Activated T-cell treated with anti-CD3 and anti-CD28 coated beads for 4 hours (primary cell): ENCODE measurements around the gene GBA3.

Experiments
- DNase-seq: peaks from one replicate; pipeline ENCODE4 v3.0.0-alpha.2; 2020

The GBA3 gene

DNA sequence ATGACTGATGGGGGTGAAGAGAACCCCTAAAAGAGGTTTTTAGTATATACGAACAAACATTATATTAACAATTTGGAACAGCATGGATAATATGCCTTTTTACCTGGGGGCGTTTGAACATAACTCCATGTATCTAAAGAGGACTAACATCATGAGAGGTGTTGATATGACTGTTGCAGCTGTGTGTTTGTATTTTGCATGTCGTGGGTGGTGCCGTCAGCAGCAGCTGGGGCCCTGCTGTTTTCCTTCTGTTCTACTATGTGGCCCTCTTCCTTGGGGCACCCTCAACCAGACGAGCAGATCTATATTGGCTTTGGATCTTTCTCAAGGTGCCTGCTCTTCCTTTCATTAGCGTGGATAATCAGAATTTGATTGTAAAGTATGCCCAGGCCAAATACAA is 11.2 kb downstream of the GBA3 start:
- no peak for DNase-seq

DNA sequence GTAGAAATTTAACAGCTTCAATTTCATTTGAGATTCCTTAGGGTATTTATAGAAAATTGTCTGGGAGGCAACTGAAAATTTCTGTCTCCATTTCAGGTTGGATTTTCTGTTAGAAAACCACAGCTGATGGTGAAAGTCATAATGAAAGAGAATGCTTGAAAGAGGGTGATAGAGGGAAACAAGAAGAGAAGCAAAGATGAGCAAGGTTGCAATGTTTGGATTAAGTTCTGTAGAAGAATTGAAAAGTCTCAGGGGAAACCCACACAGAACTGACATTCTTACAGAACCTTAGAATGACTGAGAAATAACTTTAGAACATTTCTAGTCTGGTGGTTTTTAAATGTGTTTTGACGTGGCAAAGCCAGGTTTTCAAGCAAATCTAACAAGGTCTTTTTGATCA is 14.7 kb downstream of the GBA3 start:
- DNase-seq, result no peak

DNA sequence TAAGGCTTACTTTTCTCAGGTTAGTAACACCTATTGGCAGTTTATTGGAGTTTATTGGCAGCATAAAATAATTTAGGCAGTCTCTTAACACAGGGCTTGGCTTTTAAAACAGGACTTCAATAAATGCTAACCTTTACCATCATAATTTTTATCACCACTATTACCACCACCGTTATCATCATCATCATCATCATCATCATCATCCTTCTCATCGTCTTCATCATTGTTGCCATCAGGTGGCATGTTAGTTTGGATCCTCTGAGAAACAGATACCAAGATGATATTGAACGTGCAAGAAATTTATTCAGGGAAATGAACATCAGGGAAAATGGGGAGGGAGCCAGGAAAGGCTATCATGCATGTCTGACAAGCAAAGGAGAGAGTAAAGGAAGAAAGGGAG is 16.2 kb downstream of the GBA3 start:
- DNase-seq, result no peak

DNA sequence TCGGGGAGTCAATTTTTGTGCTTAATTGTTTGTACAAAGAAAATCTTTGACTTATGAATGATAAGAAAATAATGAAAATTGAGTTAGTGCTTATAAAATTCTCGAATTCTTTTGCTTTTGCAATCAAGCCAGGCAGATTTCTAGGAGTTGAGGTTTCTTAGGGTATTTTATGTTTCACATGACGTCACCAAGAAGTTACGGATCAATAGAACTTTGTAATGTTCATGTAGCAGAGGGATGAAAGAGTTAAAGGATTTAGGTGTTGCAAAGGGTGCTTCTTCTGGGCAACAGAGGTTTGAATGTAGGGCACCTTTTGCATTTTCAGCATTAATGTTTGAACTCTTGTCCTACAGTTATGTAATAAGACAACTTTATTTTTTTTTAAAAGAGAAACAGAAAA is 19.4 kb downstream of the GBA3 start:
- no peak for DNase-seq

DNA sequence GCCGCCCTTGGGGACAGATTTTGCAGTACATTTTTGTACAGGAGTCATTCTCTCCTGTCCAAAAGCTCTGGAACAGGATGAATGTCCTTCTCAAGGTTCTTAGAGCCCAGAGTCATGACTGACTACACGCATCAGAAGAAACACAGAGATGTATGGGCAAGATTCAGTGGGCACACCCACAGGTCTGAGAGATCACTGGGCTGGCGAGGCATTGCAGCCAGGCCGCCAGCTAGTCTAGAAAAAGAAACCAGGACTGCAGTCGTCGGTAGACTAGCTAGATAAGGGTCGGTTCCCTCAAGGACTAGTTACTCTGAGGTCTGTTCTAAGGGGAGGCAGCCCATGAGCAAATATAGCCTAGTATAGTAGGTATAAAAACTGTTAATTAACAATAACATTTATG is 19.8 kb downstream of the GBA3 start:
- no peak for DNase-seq

DNA sequence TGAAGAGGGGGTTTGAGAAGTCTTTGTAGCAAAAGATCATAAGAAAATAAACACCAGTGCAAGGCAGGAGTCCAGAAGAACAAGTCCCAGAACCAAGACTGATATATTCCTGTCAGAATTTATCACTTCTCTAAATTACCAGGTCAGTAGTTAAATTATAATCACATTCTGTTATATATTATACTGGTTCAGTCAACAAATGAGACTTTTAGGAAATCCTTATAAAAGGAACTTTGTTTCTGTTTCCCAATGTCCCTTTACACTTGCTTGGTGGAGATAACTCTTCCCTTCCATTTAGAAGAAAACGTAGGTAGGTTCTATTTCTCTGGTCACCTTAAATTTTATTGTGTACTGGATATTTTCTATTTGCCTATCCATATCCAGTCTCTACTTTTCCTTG is 21.1 kb downstream of the GBA3 start:
- DNase-seq, result no peak

DNA sequence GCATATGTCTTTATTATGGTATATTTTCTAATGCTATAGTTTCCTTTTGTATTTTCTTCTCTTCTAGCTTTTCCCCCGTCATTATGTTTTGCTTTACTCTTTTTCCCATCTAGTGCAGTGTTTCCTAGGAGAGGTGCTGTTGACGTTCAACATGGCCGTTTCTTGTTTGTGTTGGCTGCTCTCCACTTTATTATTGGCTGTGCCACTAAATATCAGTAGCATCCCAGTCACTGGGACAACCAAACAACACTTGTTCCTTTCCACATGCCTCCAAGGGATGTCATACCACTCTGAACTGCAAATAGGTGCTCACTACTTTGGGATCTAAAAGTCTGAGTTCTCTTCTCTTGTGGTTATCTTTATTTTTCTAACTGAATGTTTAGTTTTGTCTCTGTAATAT is 26.5 kb downstream of the GBA3 start:
- DNase-seq, result no peak

DNA sequence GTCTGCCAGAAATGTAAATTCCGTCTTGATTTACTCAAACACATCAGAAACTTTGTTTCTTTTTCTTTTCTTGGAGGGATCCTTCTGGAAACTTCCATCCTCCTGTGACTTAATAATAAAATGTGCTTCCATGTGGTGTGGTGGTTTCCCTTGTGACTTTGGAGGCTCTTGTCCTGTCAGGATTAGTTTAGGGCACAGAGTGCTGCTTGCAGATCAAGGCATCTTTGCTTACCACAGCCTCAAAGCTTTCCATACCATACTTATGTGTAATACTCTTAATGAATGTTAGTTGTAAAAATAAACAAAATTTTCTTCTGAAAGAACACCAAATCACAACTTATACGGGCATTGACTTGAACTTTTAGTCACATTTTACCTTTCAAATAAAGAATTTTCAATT is 27.4 kb downstream of the GBA3 start:
- no peak for DNase-seq

DNA sequence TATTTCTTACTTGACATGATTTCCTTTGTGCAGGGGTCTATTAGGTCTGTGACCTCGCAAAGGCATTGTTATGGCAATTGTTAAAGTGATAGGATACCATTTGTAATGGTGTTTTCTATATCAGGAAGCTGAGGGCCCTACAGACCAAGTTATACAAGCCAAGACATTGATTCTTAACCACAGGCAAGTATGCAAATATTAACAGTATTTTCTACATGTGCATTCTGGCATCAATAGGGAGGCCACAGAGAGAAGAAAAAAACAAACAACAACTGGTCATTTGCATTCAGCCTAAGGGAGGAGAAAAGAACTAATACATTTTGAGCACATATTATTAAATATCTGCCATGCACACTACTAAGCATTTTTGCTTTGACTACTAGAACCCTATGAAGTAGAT is 28.5 kb downstream of the GBA3 start:
- DNase-seq, result no peak

DNA sequence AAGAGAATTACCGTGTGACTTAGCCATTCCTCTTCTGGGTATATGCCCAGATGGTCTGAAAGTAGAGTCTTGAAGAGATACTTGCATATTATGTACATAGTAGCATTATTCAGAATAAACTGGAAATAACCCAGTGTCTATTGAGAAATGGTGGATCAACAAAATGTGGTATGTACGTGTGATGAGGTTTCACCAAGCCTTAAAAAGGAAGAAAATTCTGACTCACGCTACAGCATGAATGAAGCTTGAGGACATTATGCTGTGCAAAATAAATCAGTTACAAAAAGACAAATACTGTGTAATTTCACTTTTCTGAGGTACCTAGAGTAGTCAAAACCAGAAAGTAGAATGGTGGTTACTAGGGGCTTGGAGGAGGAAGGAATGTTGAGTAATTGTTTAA is 37.3 kb downstream of the GBA3 start:
- no peak for DNase-seq

DNA sequence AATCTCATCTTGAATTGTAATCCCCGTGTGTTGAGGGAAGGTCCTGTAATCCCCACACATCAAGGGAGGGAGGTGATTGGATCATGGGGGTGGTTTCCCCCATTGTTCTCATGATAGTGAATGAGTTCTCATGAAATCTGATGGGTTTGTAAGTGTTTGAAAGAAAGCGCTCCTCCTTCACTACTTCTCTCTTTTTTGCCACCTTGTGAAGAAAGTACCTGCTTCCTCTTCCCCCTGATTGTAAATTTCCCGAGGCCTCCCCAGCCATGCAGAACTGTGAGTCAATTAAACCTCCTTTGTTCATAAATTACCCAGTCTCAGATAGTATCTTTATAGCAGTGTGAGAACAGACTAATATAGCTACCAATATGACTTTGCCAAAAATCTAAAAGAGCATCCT is 41.1 kb downstream of the GBA3 start:
- DNase-seq, result no peak

DNA sequence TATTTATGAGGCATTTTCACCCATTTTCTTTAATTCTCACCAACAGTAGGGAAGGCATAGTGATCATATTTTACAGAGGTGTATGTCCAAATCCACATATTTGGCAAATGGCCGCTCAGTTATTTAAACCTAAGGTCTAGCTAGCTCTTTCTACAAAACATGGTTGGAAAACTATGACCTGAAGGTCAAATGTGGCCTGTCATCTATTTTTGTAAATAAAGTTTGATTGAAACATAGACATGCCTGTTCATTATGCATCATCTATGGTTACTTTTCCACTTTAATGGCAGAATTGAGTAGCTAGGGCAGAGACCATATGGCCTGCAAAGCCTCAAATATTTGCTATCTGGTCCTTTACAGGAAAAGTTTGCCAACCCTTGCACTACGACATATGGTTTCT is 44.2 kb downstream of the GBA3 start:
- DNase-seq, result no peak

DNA sequence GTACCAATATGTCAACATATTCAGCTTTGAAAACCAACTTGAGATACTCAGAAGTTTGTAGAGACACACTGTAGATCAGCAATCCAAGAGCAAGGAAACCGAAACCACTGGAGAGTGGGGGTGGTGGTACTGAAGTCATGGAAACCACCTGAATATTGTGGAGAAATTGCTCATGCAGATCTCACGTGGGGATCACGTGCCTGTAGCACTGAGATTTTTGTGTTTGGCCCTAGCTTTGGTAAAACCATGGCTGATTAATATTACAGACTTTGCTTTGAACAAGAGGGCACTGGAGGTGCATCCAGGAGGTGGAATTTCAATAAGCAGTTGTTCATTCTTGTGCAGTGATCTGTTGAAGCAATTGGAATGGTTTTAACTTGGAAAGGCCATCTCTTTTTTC is 47.2 kb downstream of the GBA3 start:
- no peak for DNase-seq

DNA sequence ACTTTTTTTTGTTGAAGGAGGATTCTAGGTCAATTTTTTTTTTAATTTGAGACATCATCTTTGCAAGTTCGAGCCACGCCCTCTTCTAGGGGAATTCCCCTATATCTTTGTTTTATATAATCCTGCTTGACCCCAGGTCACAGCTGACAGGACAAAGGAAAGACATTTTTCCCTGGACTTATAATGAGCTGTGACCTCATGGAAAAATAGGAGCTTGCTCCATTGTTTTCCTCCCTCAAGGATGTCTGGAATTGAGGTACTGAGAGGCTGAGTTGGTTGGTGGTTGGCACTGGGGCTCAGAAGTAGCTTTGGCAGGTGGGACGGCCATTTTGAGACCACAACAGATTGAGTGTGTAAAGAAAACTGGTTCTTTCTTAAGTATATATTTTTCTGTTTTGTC is 49.0 kb downstream of the GBA3 start:
- no peak for DNase-seq

DNA sequence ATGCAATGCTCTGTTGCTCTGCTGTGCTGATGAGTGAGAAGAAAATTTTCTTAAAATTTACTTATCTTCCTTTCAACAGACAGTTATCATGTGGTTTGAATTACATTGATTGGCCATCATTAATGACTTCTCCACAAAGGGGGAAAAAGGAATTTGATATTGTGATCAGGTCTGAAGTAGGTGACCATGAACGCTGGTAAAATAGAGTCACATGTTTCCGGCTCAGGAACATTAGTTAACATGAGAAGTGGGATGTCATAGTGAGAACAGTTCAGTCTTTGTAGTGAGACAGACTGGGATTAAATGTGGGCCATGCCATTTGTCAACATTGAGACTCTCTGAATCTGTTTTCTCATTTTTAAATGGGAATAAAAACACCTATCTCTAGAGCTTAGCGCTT is 50.6 kb downstream of the GBA3 start:
- DNase-seq, result no peak

DNA sequence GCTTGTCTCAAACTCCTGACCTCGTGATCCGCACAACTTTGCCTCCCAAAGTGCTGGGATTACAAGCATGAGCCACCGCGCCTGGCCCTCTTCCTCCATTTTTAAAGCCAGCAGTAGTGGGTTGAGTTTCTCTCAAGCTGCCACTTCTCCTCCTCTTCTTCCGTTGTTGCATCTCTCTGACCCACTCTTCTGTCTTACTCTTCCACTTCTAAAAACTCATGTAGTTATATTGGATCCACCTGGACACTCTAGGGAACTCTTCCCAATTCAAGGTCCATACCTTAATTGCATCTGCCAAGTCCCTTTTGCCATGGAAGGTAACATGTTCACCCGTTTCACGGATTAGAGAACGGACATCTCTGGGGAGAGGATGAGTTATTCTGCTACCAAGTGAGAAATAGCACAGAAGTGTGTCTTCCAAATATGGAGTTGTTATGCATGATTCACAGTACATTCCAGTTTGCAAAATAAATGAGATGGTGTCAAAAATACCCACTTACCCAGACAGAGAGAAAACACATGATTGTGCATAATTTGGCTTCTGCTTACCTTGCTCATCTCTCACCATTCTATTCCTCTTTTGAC is 51.8 kb downstream of the GBA3 start:
- DNase-seq, result no peak

DNA sequence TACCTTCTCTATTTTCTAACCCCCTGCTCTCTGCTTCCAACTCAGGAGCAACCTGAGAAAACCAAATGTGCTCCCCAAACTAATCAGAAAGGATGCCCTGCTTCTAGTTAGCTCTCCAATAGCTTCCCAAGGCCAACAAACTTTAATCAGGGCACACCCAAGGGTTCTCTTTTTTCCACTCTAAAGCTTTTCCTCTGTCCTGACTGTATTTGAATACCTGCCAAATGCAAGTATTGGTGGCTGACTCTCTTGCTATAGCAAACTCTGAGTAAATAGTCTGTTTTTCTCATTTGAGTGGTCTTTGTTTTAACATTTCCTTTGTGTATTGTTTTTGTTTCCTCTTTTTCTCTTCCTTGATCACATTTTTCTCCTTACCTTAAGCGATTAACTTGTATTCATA is 52.5 kb downstream of the GBA3 start:
- DNase-seq, result no peak

DNA sequence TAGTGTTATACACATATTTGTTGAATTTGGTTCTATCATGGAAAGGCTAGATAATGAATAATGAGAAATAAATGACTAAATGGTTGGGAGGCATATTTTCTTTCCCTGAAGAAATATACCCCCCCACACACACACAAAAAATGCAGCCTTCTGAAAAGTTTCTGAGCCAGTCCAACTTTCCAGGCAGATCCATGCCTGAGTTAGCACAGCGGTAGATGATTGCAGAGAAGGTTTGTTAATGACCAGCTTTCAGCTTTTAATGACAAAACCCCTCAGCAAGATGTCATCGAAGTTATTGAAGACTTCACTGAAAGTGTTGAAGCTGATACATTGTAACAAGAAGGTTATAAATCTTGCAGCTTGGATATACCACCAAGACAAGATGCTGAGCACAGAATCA is 61.4 kb downstream of the GBA3 start:
- no peak for DNase-seq

DNA sequence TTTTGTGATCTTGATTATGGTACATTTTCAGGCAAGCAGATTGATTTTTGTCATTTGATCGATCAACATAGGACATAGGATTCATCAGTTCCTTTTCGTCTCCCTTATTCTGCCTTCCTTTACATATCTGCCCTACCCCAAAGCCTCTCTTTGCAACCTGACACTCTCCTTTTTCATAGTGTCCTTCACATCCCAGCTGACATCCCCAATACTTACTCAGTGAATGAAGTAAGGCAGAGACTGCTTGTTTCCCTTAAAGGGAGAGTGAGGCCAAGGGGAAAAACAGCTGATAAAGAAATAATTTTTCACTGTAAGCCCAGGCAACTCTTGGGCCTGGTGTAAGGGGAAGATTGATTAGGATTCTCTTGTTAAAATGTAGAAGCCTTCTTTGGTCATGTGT is 69.8 kb downstream of the GBA3 start:
- no peak for DNase-seq

DNA sequence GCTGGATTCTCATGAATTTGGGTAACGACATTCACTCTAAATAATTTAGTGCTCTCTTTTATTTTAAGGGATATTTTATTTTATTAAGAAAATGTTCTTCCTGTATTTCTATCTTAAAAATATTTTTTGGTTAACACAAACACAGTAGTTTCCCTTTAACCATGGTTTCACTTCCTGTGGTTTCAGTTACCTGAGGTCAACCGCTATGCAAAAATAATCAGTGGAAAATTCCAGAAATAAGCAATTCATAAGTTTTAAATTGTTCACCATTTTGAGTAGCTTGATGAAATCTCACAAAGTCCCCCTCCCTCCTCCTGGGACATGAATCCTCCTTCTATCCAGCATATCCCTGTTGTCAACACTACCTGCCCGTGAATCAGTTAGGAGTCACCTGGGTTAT is 71.4 kb downstream of the GBA3 start:
- no peak for DNase-seq

DNA sequence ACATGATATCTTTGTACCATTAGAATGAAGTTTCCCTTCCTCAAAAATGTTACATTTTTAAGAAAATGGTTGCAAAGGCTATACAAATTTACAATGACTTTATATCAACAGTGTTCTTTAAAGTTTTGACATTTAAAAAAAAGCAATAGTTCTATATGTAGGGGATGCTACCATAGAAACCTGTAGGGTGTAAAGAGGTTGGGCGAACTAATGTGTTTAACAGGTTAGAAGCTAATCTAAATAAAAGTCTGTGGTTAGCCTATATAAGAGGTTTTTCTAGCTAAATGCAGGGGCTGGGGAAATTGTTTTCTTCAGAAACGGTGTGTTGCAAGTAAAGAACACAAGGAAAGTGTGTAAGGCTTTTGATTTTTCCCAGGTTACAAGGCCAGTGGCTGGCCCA is 73.3 kb downstream of the GBA3 start:
- DNase-seq, result no peak

DNA sequence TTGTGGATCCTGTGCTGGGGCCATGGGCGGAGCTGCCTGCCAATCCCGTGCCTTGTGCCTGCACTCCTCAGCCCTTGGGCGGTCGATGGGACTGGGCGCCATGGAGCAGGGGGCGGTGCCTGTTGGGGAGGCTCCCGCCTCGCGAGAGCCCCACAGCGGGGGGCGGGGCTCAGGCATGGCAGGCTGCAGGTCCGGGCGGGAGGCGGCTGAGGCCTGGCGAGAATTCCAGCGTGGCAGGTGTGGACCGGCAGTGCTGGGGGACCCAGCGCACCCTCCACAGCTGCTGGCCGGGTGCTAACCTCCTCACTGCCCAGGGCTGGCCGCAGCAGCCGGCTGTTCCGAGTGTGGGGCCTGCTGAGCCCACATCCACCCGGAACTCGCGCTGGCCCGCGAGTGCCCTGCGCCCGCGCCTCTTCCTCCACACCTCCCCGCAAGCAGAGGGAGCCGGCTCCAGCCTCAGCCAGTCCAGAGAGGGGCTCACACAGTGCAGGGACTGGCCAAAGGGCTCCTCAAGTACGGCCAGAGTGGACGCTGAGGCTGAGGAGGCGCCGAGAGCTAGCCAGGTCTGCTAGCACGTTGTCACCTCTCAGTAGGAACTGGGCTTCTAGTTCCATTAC is 85.9 kb downstream of the GBA3 start:
- no peak for DNase-seq

DNA sequence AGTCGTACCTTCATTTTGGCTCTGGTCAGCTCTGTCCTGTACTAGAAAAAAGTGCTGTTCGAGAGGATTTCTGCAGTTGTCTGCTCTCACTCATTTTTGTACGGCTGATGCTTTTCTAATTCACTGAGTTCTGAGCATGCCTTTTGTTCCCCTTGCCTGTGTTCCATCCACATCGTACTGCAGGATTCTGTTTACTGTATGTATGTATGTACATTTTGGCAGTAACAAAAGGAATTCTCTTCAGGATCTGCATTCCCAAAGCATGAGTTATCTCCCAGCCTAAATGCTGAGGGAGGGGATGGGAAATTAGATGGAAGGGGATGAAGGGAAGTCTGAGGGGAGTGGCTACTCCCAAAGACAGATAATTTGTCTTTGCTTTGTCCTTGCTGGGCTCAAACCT is 87.6 kb downstream of the GBA3 start:
- no peak for DNase-seq

DNA sequence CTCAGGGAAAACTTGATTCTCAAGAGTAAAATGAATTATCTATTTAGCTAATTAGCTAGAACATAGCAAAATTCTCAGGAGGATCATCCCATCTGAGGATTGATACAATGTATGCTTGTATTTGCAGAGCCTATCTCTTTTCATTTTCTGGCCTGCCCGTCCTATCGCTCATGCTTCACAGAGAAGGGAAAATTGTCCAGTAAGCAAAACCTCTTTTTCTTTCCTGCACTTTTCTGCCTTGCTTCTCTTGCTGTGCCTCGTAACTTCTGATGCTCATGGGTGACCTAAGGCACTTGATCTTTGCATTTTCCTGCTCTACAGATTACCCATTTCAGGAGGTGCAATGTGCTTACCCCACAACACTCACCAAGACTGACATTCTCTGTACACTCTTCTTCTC is 88.1 kb downstream of the GBA3 start:
- DNase-seq, result no peak

DNA sequence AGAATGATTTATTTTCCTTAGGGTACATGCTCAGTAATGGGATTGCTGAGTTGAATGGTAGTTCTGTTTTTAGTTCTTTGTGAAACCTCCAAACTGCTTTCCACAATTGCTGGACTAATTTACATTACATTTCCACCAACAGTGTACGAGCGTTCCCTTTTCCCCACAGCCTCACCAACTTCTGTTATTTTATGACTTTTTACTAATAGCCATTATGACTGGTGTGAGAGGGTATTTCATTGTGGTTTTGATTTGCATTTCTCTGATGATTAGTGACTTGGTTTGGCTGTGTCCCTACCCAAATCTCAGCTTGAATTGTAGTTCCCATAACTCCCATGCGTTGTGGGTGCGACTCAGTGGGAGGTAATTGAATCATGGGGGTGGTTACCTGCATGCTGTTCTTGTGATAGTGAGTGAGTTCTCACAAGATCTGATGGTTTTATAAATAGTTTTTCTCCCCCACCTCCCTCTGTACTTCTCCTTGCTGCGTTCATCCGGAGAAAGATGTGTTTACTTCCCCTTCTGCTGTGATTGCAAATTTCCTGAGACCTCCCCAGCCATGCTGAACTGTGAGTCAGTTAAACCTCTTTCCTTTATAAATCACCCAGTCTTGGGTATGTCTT is 95.1 kb downstream of the GBA3 start:
- no peak for DNase-seq
